HG03439 (cell line): ENCODE data around the gene ADAMTSL2.

Source experiments
- ATAC-seq: cut with Tn5 transposase; IDR thresholded peaks from one replicate; pipeline ENCODE4 v1.9.1; 2021; ENCODE audit warnings: mild to moderate bottlenecking, moderate library complexity; ENCODE audit not compliant: unreplicated experiment

The ADAMTSL2 gene

DNA sequence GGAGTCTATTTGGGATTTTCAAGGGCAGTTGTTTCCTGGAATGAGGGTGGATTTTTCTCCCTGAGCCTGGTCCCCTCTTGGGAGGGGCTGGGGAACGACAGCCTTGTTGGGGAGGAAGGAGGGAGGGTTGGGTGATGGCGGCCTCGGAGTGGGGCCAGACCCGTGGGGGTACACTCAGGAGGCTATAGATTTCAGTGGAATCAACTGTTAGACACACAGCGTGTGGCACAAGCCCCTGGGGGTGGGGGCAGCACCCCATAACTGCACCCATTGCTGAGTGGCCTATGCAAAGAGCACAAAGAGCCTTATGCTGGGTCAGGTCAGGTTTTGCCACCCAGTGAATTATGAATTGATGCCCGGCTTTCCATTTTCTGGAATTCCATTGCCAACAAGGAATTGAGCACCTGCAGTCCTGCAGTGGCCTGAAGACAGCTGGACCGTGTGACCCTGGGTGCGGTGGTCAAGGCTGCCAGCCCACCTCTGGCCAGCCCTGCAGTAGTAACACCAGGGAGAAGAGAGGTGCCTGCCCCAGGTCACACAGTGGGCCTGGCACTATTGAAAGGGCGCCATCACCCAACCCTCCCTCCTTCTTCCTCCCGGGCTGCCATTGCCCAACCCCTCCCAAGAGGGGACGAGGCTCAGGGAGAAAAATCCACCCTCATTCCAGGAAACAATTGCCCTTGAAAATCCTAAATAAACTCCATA is 18.1 kb upstream of the ADAMTSL2 start:
- ATAC-seq = no peak

DNA sequence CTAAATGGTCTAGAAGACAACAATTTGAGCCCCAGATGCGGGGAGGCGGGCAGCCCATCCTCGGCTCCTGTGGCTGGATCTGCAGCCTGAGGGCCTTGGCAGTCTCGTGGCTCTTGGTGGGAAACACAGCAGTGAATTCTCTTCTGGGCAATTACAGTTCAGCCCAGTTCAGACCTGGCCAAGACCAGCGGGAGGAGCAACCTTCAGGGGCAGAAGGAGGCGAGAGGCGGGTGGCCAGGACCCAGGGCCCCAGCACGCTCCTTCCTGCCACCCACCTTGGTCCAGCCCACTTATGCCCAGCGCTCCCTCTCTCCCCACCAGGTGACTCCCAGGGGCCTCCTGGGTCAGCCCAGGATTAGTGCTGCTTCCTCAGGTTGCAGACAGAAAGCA is 17.5 kb upstream of the ADAMTSL2 start:
- no peak for ATAC-seq

DNA sequence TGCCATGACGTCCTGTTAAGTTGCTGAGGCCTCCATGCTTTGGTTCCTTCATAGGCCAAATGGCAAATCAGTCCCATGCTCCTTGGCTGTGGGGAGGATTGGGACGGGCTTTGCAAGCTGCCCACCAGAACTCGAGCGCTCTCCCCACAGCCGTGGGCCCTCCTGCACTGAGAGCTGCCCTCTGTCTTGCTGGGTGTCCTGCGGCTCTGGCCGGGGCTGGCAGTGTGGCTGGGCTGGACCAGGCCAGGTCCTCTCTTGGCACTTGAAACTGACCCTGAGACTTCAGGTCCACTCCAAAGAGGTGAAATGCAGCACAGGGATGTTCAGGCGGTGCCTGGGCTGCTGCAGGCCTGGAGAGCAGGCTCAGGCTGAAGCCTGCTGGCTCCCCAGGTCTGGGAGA is 16.8 kb upstream of the ADAMTSL2 start:
- no peak for ATAC-seq

DNA sequence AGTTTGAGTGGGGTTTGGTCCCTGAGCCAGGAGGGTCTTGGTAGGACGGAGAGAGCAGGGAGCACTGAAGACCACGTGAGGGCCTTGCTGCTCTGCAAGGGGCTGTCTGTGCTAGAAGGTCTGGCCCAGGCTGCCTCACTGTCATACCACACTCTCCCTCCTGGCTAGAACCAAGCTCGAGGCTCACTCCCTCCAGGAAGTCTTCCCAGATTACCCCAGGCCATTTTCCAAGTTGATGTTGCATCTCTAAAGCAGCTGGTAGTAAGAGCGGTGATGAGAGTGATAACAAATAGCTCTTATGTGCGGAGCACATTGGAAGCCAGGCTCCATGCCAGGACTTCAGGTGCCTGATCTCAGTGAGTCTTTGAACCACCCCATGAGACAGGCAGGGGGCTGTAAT is 16.3 kb upstream of the ADAMTSL2 start:
- ATAC-seq = no peak

- no peak for ATAC-seq
These were observed 15.6 kb upstream of the ADAMTSL2 start for GRCh38 chr9:133518706-133519449.

- no peak for ATAC-seq
These were observed 14.8 kb upstream of the ADAMTSL2 start for GRCh38 chr9:133519693-133520092.

DNA sequence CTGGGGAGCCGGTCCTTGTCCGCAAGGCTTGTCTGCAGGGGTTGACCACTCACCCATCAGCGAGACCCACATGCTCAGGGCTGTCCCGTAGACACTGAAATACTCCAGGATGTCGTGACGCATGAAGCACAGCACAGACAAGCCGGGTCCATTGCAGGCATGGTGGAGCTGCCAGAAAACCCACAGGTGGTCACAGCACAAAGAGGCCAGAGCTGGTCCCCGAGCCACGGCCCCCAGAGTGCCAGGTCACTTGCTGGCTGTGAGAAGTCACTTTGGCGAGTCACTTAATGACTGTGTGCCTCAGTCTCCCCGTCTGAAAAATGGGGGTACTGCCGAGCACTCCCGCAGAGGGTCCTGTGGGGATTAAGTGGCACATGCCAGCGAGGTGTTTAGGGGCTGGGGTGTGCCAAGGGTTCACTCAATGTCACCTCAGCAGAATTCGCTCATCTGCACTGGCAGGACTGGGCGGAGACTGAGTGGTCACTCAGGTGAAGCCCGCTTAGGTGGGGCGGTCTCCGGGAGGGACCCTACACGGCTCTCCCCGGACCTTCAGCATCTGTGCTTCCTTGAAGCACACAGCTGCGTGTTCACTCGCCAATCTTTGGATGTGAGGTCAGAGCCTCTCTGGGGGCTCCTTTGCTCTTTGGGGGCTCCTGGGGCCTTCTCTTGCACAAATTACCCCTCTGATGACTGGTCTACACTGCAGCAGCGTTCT is 14.2 kb upstream of the ADAMTSL2 start:
- ATAC-seq = no peak

GRCh38 chr9:133521122-133522072 is 13.1 kb upstream of the ADAMTSL2 start:
- ATAC-seq = no peak

DNA sequence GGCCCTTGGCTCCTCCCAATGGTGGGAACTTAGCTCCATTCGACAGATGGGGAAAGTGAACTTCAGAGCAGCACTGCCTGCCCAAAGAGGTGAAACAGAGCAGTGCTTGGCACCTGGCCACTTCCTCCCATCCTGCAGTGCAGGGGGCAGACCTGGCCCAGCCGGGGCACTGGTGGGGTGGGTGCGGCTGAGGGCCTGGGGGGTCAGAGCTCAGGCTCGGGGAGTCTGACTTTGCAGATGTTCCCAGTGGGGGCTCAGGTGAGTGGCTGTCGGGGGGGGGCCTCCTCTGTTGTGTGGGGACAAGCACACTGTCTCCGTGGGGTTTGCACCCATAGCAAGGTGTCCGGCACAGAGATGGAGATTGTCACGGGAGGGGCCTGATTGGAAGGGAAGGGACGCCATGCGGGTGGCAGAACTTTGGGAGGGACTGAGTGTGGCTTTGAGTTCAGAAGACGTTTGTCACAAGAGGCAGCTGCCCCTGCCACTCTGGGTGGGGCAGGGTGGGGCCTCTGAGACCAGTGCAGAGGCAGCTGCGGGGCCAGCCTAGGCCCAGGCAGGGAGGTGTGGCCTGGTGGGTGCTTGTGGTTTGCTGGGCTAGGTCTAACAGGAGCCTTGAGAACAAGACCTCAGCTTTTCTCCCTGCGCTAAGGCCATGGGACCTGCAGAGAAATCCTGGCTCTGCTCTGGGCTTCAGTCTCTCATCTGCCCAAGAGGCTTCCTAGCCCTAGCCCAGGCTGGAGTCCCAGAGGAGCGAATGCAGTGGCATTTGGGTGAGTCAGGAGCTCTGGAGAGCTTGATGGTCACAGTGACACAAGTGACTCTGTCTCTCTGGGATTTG is 12.2 kb upstream of the ADAMTSL2 start:
- no peak for ATAC-seq

DNA sequence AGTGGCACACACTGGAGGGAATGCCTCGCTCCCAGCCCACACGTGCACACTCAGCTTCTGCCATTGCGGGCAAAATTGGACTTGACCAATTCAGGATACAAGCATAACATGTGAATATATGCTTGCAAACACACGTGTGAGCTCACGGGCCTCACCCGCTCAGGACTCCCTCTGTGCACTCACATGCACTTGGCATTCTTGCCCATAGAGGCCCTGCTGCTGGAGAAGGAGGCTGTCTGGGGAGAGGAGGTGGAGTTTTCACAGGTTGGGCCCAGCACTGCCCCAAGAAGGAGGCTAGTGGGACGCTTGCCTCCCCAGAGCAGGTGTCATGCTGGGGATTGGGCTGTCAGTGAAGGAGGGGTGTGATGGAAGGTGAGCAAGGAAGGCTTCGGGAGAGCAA is 11.4 kb upstream of the ADAMTSL2 start:
- no peak for ATAC-seq

DNA sequence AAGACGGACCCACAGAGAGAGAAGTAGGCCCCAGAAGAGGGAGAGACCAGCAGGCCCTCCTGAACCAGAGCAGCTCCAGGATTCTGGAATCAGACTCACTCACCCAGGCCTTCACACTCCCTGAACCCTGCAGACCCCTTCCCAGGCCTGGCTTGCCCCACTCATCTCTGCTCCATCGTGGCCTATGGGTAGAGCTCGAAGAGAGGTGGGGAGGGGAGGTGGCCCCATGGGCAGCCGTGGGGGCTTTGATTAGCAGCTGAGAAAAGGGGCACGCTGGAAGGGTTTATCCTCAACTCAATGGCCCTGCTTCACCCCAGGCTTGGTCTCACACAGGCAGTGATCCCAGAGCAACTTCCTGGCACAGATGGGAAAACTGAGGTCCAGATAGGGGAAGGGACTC is 10.4 kb upstream of the ADAMTSL2 start:
- no peak for ATAC-seq

DNA sequence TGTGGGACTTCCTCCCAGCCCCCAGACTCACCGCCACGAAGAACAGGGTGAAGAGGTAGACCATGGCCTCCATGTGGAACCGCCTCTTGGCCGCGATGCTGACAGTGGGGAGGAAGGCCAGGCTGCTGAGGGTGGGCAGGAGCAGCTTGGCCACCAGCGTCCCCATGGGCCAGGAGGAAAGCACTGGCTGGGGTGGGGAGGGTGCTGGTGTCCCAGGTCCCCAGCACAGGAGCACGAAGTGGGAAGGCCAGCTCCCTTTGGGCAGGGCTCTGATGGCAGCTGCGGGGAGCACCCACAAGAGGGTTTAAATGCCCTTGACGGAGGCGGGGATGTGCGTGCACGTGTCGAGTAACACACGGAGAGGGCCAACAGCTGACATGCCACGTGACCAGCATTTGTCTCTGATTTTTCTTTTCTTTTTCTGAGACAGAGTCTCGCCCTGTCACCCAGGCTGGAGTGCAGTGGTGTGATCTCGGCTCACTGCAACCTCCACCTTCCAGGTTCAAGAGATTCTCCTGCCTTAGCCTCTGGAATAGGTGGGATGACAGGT is 9.8 kb upstream of the ADAMTSL2 start, which contains the start of gene MYMK:
Gene MYMK, minus strand, starts transcription at position 281 of the 550 bp plus-strand sequence. Its CDS starts 115 bp downstream, at position 166.
- no peak for ATAC-seq

GRCh38 chr9:133525677-133526076 is 8.8 kb upstream of the ADAMTSL2 start:
- no peak for ATAC-seq

DNA sequence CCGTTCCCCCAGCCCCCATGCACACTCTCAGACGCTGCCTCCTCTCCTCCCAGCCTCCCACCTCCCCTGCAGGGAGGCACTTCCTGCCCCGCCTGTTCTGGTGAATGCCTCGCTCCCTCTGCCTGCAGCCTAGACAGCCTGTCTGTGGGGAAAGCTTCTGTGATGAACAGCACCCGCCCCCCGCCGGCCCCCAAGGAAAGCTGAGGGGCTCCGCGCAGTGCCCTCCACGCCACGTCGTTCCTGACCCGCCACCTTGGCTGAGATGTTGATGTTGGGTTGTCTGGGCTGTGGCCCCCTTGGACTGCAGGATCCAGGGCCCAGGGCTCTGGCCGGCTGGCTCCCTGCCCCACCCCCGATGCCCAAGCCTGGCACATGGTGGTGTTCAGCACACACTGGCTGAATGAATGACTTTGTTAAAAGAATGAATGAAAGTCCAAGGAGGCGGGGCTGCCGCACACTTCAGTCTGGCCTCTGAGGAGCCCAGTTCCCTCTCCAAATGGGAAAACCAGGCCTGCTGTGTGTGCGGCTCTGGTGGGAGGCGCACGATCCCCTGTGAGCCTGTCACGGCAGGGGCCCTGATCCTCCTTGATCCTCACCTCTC is 7.7 kb upstream of the ADAMTSL2 start:
- ATAC-seq = no peak

GRCh38 chr9:133527444-133527920 is 7.0 kb upstream of the ADAMTSL2 start:
- ATAC-seq = no peak

GRCh38 chr9:133528001-133528875 is 6.3 kb upstream of the ADAMTSL2 start:
- no peak for ATAC-seq

DNA sequence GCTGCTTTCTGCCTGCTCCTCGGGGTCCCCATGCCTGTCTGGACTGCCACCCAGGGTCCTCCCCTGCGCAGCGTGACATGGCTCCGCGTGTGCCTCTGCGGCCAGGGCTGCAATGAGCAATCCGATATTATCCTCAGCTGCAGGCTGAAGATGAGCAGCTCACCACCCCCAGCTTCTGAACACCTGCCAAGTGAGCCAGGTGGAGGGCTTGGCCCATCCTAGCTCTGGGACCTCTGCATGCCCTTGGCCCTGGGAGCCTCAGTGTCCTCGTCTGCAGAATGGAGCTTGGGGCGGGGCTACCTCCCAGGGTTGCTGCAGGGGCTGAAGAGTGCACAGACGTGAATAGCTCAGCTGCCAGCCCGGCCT is 5.6 kb upstream of the ADAMTSL2 start:
- ATAC-seq = no peak

DNA sequence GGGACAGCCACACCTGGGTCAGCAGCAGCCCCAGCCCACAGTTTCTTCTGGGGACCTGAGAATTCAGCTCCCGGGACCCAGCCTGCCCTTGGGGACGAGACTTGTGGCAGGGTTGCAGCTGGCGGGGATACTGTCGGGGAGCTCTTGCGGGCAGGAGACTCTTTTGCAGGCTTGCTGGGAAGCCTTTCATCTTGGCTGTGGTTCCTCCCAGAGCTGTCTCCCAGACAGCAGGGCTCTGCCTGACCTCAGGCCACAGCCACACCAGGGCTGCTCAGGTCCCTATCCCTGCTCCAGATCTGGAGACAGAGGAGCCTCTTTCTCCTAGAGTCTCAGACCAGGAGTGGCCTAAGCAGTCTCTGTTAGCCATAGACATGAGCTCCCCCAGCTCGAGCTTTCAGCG is 5.0 kb upstream of the ADAMTSL2 start:
- no peak for ATAC-seq
